GM12878 (cell line): ENCODE results near the gene PCED1B. TPM values are rescaled to one million over a fixed set of nuclear protein-coding genes. Genes with fewer than 3 reads are reported as not detected.
A peak's percentile ranks its signal among the peaks of the same experiment; 100 is the strongest.

ENCODE experiments used
- ATAC-seq: fragments of 200-7000 bp; cut with Tn5 transposase; 3 replicates; pipeline ENCODE4 v1.9.1; 2020; ENCODE audit warnings: mild to moderate bottlenecking, moderate library complexity
- BruUV-seq: library from RNA; stranded (reverse); fragments of 400-500 nt; replicated peaks from 2 replicates; lab custom pipeline; 2021; lab: Mats Ljungman, UMichigan
- CTCF ChIA-PET: fragments of 300-600 bp; sonication (Branson Sonifier 250); formaldehyde crosslinking; extraction: SDS; loops from one replicate; lab custom pipeline; 2021; ENCODE audit warnings: inconsistent platforms; lab: Yijun Ruan, JAX
- POLR2A ChIA-PET: fragments of 350-600 bp; formaldehyde crosslinking; extraction: SDS; loops from one replicate; lab custom pipeline; 2021; ENCODE audit warnings: inconsistent platforms; lab: Charles Lee
- RAD21 ChIA-PET: fragments of 300-600 bp; sonication (Branson Sonifier 250); formaldehyde crosslinking; loops from one replicate; lab custom pipeline; 2023; ENCODE audit warnings: antibody characterized with exemption; ENCODE audit not compliant: unreplicated experiment; lab: Charles Lee
- SMC1A ChIA-PET: fragments of 300-600 bp; sonication (Branson Sonifier 250); formaldehyde crosslinking; loops from one replicate; lab custom pipeline; 2023; ENCODE audit not compliant: unreplicated experiment, uncharacterized antibody; lab: Charles Lee
- DNase-seq: peaks from one replicate; pipeline ENCODE4 v3.0.0-alpha.2; 2011; ENCODE audit warnings: low read depth, low spot score
- FAIRE-seq: peaks from 3 replicates; lab custom pipeline; 2011; peaks lifted over from hg19 to GRCh38; lab: Jason Lieb, UNC
- H2AFZ ChIP-seq: 2 replicates; pipeline ENCODE4 v1.6.0; 2011; ENCODE audit warnings: low read depth, low read length, control low read depth; ENCODE audit not compliant: control insufficient read depth
- H3K27ac ChIP-seq: 2 replicates; pipeline ENCODE4 v1.5.1; 2011; ENCODE audit warnings: control low read depth; ENCODE audit not compliant: control insufficient read depth, insufficient read depth
- H3K27me3 ChIP-seq, 2 experiments: replicated peaks in 1 of 2; 2 replicates each; pipeline versions ENCODE4 v1.6.0 to v1.6.1; 2011; ENCODE audit warnings: low read length in 1 of 2; ENCODE audit not compliant: control insufficient read depth in 2 of 2, insufficient read depth in 2 of 2
- H3K36me3 ChIP-seq, 2 experiments: 2 replicates each; pipeline ENCODE4 v1.5.1; 2011; ENCODE audit warnings: low read length in 1 of 2; ENCODE audit not compliant: control insufficient read depth in 2 of 2, insufficient read depth in 2 of 2
- H3K4me1 ChIP-seq: 2 replicates; pipeline ENCODE4 v1.6.1; 2011; ENCODE audit warnings: mild to moderate bottlenecking, low read length, moderate library complexity, mixed read lengths; ENCODE audit not compliant: control insufficient read depth, insufficient read depth
- H3K4me2 ChIP-seq: 2 replicates; pipeline ENCODE4 v1.6.0; 2011; ENCODE audit warnings: control low read depth; ENCODE audit not compliant: control insufficient read depth, insufficient read depth
- H3K4me3 ChIP-seq: fragments of 200-600 bp; sonication (generic); 2 replicates; pipeline ENCODE4 v1.5.1; 2016
- H3K79me2 ChIP-seq: 2 replicates; pipeline ENCODE4 v1.6.0; 2011; ENCODE audit warnings: low read length; ENCODE audit not compliant: control insufficient read depth, insufficient read depth
- H3K9ac ChIP-seq: 2 replicates; pipeline ENCODE4 v1.8.0; 2011; ENCODE audit warnings: low read length, control low read depth, mixed read lengths; ENCODE audit not compliant: control insufficient read depth, insufficient read depth
- H3K9me3 ChIP-seq: replicated peaks from 3 replicates; pipeline ENCODE4 v1.5.1; 2011; ENCODE audit warnings: mild to moderate bottlenecking, low read length; ENCODE audit not compliant: control insufficient read depth, insufficient read depth
- H4K20me1 ChIP-seq: 2 replicates; pipeline ENCODE4 v1.6.0; 2011; ENCODE audit not compliant: control insufficient read depth, insufficient read depth
- ATF7 ChIP-seq: fragments of 450-650 bp; IDR thresholded peaks from 2 replicates; pipeline ENCODE4 v1.6.1; 2016; ENCODE audit warnings: low read depth, mild to moderate bottlenecking
- ETV6 ChIP-seq, 2 experiments: fragments of 450-650 bp in 1 of 2; IDR thresholded peaks in 1 of 2; conservative IDR thresholded peaks in 1 of 2; 2 replicates each; pipeline ENCODE4 v1.6.1; 2014; ENCODE audit warnings: antibody characterized with exemption in 1 of 2, borderline replicate concordance in 1 of 2, low read depth in 1 of 2, mild to moderate bottlenecking in 1 of 2, moderate library complexity in 1 of 2
- IKZF1 ChIP-seq: fragments of 450-650 bp; conservative IDR thresholded peaks from 2 replicates; pipeline ENCODE4 v1.6.1; 2017; ENCODE audit warnings: antibody characterized with exemption, mild to moderate bottlenecking
- MTA2 ChIP-seq: fragments of 450-650 bp; IDR thresholded peaks from 2 replicates; pipeline ENCODE4 v1.6.1; 2016; ENCODE audit warnings: low read depth, mild to moderate bottlenecking, moderate library complexity
- NBN ChIP-seq: fragments of 450-650 bp; IDR thresholded peaks from 2 replicates; pipeline ENCODE4 v1.6.1; 2016
- NFIC ChIP-seq: IDR thresholded peaks from 2 replicates; pipeline ENCODE4 v1.6.1; 2012; ENCODE audit warnings: low read depth, mild to moderate bottlenecking, inconsistent platforms, low read length, moderate library complexity
- NFYB ChIP-seq: IDR thresholded peaks from 2 replicates; pipeline ENCODE4 v1.6.1; 2011; ENCODE audit warnings: low read depth, mild to moderate bottlenecking, low read length, improper control_type of control experiment, moderate library complexity; ENCODE audit not compliant: insufficient read depth
- SPI1 ChIP-seq: IDR thresholded peaks from 2 replicates; pipeline ENCODE4 v1.6.1; 2011; ENCODE audit warnings: low read depth, mild to moderate bottlenecking, low read length, moderate library complexity, borderline replicate concordance; ENCODE audit not compliant: insufficient read depth
- SUPT20H ChIP-seq: IDR thresholded peaks from 2 replicates; pipeline ENCODE4 v1.6.1; 2011; ENCODE audit warnings: low read depth, mild to moderate bottlenecking, low read length, moderate library complexity, borderline replicate concordance; ENCODE audit not compliant: control insufficient read depth
- TAF1 ChIP-seq: IDR thresholded peaks from 2 replicates; pipeline ENCODE4 v1.6.1; 2011; ENCODE audit warnings: mild to moderate bottlenecking, low read depth, low read length, borderline replicate concordance
- ZNF207 ChIP-seq: fragments of 450-650 bp; IDR thresholded peaks from 2 replicates; pipeline ENCODE4 v1.6.1; 2014; ENCODE audit warnings: antibody characterized with exemption, mild to moderate bottlenecking, borderline replicate concordance
- WGBS: methylation state at CpG from one replicate; pipeline ENCODE4 v1.1.6; 2016; ENCODE audit warnings: low lambda C conversion rate; ENCODE audit not compliant: insufficient replicate concordance, insufficient coverage; ENCODE audit errors: missing lambda C conversion rate; 5-methylcytosine and 5-hydroxymethylcytosine counted together
- in situ Hi-C: fragments of 300-500 bp; cut with MboI; formaldehyde crosslinking; loops from 9 replicates; pipeline ENCODE4 v1.14.3; 2018; ENCODE audit warnings: mixed read lengths
- intact Hi-C: fragments of 100-400 bp; cut with micrococcal nuclease; formaldehyde crosslinking; loops from one replicate; pipeline ENCODE4 v1.14.2; 2022; ENCODE audit not compliant: unreplicated experiment
- polyA plus RNA-seq, 11 experiments: library from polyadenylated mRNA; depleted of rRNA in 4 of 11; unstranded in 6 of 11; stranded (reverse) in 5 of 11; fragments of >200 nt; fragmentation: Nextera tagmentation in 4 of 11; fragmentation: Illumina TruSeq in 1 of 11; extraction: Ambion mirVana in 4 of 11; extraction: Trizol in 1 of 11; gene quantifications; 1 replicate in 1 of 11; 2 replicates in 10 of 11; pipeline versions ENCODE4 v1.2.1 to v1.2.3, GENCODE V29; 2011 to 2016; ENCODE audit warnings: inconsistent platforms in 2 of 11, missing spikeins in 2 of 11, low read depth in 1 of 11
- total RNA-seq, 4 experiments: library from RNA; depleted of rRNA in 3 of 4; stranded (reverse); fragments of >200 nt in 3 of 4; fragmentation: Illumina TruSeq in 1 of 4; extraction: Trizol in 1 of 4; gene quantifications; 2 replicates each; pipeline versions ENCODE4 v1.2.1 to v1.2.3, GENCODE V29; 2013 to 2021
- TF ChIP-seq, protein P1 (sequence below): fragments of 450-650 bp; conservative IDR thresholded peaks from 2 replicates; pipeline ENCODE4 v1.6.1; 2017; ENCODE audit warnings: mild to moderate bottlenecking, moderate library complexity
- TF ChIP-seq, protein P2 (sequence below): fragments of 450-650 bp; IDR thresholded peaks from 2 replicates; pipeline ENCODE4 v1.6.1; 2017; ENCODE audit warnings: mild to moderate bottlenecking, moderate library complexity
- TF ChIP-seq, protein P3 (sequence below): fragments of 450-650 bp; IDR thresholded peaks from 2 replicates; pipeline ENCODE4 v1.6.1; 2016; ENCODE audit warnings: mild to moderate bottlenecking

PCED1B gene
- total and polyA plus RNA-seq, 10 of the 15 experiments (the other 5 are each of a cell fraction or from before 2014, with no cell fraction given), result 0.80 to 8.8 (median 3.0) TPM

DNA sequence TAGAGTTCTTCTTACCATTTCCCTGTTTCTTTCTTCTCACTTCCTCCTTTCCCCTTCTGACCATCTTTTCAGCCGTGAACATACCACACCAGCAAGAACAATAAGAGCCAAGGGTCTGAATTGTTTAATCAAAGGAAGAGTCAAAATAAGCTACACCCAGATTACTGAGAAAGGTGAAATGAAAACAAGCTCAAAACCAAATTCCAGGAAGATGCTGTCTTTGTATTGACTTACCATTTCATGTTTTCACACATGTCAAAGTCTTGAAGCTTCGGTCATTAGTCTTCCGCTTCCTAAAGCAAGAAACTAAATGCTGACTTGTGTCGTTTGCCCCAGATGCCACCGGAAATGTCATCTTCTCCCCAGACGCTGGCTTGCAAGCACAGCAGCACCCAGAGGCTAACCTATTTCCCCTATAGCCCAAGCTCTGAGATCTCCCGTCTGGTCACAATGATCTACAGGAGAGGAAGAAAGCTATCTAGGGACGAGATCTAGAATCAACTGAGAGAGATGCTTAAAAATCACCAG, 136.8 kb downstream of the PCED1B start:
- in situ Hi-C loops (no loop called here), intact Hi-C loops (loop anchor here (5.0 kb wide), 1 partner anchor 91 kb away; no protein-coding TSS in a partner anchor)
- peak overlapping the region; percentile 86 for H3K4me2 ChIP-seq
- peak overlapping the region; percentile 48 for H3K9ac ChIP-seq
- FAIRE-seq (peak; percentile 72), DNase-seq (peak; percentile 74), ATAC-seq (peak; percentile 78)
- H3K79me2 ChIP-seq, result no peaks in the 10 kb centered on the region
- H3K4me3 ChIP-seq, result peak overlapping the region; percentile 60; the same call in 1 of the 2 replicates
- RAD21 ChIA-PET, result interaction anchor here (0.6 to 5.2 kb wide), 9 partner anchors 9 to 184 kb away, joined by 3 to 98 read pairs (median 3); no protein-coding TSS in a partner anchor
- no peaks in the 10 kb centered on the region for H4K20me1 ChIP-seq
- SMC1A ChIA-PET, result interaction anchor here (0.8 to 4.4 kb wide), 6 partner anchors 9 to 52 kb away, joined by 4 to 30 read pairs (median 5); no protein-coding TSS in a partner anchor
- H3K4me1 ChIP-seq, result peaks cover 25% of the 10 kb centered on the region
- POLR2A ChIA-PET, result interaction anchor here (0.6 to 2.1 kb wide), 6 partner anchors 9 to 999 kb away, joined by 3 to 18 read pairs (median 3); partner anchors contain the start of gene SLC38A1
- peak overlapping the region; percentile 81 for H2AFZ ChIP-seq
- WGBS, result 0% methylated on average over 8 of the region's 8 CpGs
- no peaks in the 10 kb centered on the region for H3K27me3 ChIP-seq
- H3K27ac ChIP-seq, result peak overlapping the region; percentile 75
- CTCF ChIA-PET, result interaction anchor here (0.6 to 2.2 kb wide), 5 partner anchors 9 to 183 kb away, joined by 3 to 26 read pairs (median 3); no protein-coding TSS in a partner anchor
- no peaks in the 10 kb centered on the region; the same call in 2 of the 3 replicates for H3K9me3 ChIP-seq
- no peaks in the 10 kb centered on the region for H3K36me3 ChIP-seq
- BruUV-seq, result TSS peak; percentile 70
- peak; percentile 82 for TF ChIP-seq SPI1
- TF ChIP-seq ATF7, result peak; percentile 53; the same call in 1 of the 2 replicates
- no peak for TF ChIP-seq TAF1
- 0 out of 2 replicates have a peak, but pooled peaks have one; percentile 53 for TF ChIP-seq NBN
- TF ChIP-seq ZNF207, result peak; percentile 36; the same call in 1 of the 2 replicates
- TF ChIP-seq SUPT20H, result no peak
- TF ChIP-seq ETV6 (conservative IDR thresholded peaks at IDR 0.05 in 1 of 2, IDR thresholded peaks at IDR 0.05 in 1 of 2; ENCODE audit: borderline replicate concordance in 1 of 2, low read depth in 1 of 2), result peak in 1 of 2 experiments; percentile 78; a peak in 2 of 4 replicates
- no peak for TF ChIP-seq NFYB
- no peak; the same call in 1 of the 2 replicates for TF ChIP-seq NFIC
- TF ChIP-seq IKZF1, result peak; percentile 53
- TF ChIP-seq, protein P1, sequence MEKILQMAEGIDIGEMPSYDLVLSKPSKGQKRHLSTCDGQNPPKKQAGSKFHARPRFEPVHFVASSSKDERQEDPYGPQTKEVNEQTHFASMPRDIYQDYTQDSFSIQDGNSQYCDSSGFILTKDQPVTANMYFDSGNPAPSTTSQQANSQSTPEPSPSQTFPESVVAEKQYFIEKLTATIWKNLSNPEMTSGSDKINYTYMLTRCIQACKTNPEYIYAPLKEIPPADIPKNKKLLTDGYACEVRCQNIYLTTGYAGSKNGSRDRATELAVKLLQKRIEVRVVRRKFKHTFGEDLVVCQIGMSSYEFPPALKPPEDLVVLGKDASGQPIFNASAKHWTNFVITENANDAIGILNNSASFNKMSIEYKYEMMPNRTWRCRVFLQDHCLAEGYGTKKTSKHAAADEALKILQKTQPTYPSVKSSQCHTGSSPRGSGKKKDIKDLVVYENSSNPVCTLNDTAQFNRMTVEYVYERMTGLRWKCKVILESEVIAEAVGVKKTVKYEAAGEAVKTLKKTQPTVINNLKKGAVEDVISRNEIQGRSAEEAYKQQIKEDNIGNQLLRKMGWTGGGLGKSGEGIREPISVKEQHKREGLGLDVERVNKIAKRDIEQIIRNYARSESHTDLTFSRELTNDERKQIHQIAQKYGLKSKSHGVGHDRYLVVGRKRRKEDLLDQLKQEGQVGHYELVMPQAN, result no peak
- TF ChIP-seq, protein P2, sequence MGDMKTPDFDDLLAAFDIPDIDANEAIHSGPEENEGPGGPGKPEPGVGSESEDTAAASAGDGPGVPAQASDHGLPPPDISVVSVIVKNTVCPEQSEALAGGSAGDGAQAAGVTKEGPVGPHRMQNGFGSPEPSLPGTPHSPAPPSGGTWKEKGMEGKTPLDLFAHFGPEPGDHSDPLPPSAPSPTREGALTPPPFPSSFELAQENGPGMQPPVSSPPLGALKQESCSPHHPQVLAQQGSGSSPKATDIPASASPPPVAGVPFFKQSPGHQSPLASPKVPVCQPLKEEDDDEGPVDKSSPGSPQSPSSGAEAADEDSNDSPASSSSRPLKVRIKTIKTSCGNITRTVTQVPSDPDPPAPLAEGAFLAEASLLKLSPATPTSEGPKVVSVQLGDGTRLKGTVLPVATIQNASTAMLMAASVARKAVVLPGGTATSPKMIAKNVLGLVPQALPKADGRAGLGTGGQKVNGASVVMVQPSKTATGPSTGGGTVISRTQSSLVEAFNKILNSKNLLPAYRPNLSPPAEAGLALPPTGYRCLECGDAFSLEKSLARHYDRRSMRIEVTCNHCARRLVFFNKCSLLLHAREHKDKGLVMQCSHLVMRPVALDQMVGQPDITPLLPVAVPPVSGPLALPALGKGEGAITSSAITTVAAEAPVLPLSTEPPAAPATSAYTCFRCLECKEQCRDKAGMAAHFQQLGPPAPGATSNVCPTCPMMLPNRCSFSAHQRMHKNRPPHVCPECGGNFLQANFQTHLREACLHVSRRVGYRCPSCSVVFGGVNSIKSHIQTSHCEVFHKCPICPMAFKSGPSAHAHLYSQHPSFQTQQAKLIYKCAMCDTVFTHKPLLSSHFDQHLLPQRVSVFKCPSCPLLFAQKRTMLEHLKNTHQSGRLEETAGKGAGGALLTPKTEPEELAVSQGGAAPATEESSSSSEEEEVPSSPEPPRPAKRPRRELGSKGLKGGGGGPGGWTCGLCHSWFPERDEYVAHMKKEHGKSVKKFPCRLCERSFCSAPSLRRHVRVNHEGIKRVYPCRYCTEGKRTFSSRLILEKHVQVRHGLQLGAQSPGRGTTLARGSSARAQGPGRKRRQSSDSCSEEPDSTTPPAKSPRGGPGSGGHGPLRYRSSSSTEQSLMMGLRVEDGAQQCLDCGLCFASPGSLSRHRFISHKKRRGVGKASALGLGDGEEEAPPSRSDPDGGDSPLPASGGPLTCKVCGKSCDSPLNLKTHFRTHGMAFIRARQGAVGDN, result peak; percentile 28; the same call in 1 of the 2 replicates
- TF ChIP-seq, protein P3, sequence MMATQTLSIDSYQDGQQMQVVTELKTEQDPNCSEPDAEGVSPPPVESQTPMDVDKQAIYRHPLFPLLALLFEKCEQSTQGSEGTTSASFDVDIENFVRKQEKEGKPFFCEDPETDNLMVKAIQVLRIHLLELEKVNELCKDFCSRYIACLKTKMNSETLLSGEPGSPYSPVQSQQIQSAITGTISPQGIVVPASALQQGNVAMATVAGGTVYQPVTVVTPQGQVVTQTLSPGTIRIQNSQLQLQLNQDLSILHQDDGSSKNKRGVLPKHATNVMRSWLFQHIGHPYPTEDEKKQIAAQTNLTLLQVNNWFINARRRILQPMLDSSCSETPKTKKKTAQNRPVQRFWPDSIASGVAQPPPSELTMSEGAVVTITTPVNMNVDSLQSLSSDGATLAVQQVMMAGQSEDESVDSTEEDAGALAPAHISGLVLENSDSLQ, result 0 out of 2 replicates have a peak, but pooled peaks have one; percentile 34
- peak; percentile 35; the same call in 1 of the 2 replicates for TF ChIP-seq MTA2
